NCI-H748 treated with DMSO at 0.1 percent for 48 hours (cell line): ENCODE results near the gene FAM117B.

Experiments used
- DNase-seq: peaks from one replicate; lab custom pipeline; 2025; lab: John Stamatoyannopoulos, UW

Gene FAM117B

DNA sequence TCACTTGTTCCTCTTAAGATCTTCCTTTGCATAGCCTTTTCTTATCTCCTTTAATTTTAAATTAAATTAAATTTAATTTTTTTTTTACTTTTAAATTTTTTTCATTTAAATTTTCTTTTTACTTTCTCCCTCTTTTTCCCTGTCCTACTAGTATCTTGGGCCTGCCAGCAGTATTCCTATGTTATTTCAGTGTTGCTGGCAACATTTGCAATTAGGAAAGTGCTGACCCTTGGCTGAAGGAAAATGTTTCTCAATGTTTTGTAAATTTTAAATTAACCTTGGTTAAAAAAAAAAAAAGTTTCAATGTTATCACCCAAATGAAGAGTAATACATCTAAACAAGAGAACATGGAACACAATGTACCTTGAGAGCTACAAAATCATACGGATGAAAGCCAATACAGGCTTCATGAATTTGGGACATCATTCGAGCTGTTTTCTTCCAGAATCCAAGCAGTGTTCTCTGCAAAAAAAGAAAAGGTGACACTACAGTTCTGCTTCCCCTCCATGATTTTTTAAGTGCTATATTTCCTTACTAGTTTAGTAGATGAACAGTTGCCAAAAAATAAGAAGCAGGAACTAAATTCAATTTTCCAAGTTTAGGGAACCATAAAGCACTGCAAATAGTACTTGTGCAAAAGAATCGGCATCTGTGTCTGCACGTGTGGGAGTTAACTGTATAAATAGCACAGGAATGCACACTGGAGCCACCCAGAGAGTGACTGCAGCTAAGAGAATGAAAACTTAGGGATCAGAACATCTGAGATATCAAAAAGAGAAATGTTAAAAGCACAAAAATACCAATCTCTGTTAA is 181.0 kb downstream of the FAM117B start:
- DNase-seq = no peak

DNA sequence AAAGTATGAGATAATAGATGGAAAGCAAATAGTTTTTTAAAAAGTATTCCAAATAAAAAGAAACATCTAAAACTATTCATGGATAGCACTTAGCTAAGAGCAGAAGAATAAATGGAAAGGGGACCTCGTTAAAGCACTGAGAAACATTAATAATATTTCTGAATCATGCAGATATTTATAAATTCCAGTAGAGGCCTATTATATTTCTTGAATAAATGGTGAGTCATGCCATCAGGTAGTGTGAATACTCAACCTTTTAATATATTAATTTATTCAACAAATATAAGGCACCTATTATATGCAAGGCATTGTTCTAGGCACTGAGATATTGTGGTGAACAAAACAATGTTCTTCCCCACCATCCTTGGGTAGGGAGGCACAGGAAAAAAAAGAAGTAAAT is 183.0 kb downstream of the FAM117B start:
- no peak for DNase-seq

DNA sequence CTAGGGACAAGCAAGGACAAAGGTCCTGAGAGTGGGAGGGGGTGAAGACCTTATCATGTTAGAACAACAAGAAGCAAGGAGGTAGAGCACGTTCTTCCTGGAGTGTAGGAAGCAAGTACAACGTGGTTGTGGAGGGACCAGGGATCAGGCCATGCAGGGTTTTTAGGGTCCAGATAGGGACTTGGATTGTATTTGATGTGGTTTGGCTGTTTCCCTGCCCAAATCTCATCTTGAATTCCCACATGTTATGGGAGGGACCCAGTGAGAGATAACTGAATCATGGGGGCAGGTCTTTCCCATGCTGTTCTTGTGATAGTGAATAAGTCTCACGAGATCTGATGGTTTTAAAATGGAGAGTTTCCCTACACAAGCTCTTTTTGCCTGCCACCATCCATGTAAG is 183.6 kb downstream of the FAM117B start:
- DNase-seq = no peak
